ENCODE data around the gene ZC3H12A. TPM values are rescaled to one million over a fixed set of nuclear protein-coding genes. Genes with fewer than 3 reads are reported as not detected.
A peak's percentile ranks its signal among the peaks of the same experiment; 100 is the strongest.
"Not testable (repeated sequence)": the region's sequence is repeated elsewhere in the genome, so short reads cannot be mapped to it uniquely, and the experiment has no call there.

Gene ZC3H12A
- total and polyA plus RNA-seq, 2 donors: 7.9 to 11.7 TPM

DNA sequence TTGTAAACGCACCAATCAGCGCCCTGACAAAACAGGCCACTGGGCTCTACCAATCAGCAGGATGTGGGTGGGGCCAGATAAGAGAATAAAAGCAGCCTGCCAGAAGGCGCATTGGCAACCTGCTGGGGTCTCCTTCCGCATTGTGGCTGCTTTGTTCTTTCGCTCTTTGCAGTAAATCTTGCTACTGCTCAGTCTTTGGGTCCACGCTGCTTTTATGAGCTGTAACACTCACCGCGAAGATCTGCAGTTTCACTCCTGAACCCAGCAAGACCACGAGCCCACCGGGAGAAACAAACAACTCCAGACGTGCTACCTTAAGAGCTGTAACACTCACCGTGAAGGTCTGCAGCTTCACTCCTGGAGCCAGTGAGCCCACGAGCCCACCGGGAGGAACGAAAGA is 44.5 kb downstream of the ZC3H12A start:
- 62% methylated on average over 15 of the region's 15 CpGs for WGBS
- H3K4me1 ChIP-seq (ENCODE audit: control insufficient read depth in 2 of 2, insufficient read depth in 2 of 2, low read length in 2 of 2); H3K27me3 ChIP-seq (ENCODE audit: control insufficient read depth in 2 of 2, insufficient read depth in 1 of 2, low read length in 1 of 2); H3K9me3 ChIP-seq (ENCODE audit: control insufficient read depth in 2 of 2, insufficient read depth in 1 of 2, low read length in 1 of 2); H3K36me3 ChIP-seq (ENCODE audit: control insufficient read depth in 2 of 2, insufficient read depth in 2 of 2, low read length in 1 of 2): not testable (repeated sequence)
- Histone ChIP-seq H3K4me3 (ENCODE audit: low read length in 2 of 2) (peak overlapping the region; percentile 23 to 27), H3K27ac (ENCODE audit: low read depth in 1 of 2, low read length in 1 of 2) (peak overlapping the region in 1 of 2 donors; percentile 65)
- DNase-seq (ENCODE audit: low read depth in 6 of 9, low spot score in 9 of 9): peak in 3 of 9 donors; percentile 19 to 59 (median 32)

DNA sequence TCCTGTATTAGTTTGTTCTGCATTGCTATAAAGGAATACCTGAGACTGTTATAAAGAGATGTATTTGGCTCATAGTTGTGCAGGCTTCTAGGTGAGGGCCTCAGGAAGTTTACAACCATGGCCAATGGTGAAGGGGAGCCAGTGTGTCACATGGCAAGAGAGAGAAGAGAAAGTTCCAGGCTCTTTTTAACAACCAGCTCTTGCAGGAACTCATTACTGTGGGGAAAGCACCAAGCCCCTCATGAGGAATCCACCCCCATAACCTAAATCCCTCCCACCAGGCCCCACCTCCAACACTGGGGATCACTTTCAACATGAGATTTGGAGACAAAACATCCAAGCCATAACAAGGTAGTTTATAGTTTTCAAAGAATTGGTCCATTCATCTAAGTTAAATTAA is 45.2 kb downstream of the ZC3H12A start:
- no peaks in the 10 kb centered on the region for H3K9me3 ChIP-seq (ENCODE audit: control insufficient read depth in 2 of 2, insufficient read depth in 1 of 2, low read length in 1 of 2)
- no peak overlapping the region for H3K27ac ChIP-seq (ENCODE audit: low read depth in 1 of 2, low read length in 1 of 2)
- H3K4me3 ChIP-seq (ENCODE audit: low read length in 2 of 2): peak overlapping the region; percentile 23 to 27
- peak in 4 of 9 donors; percentile 16 to 46 (median 26) for DNase-seq (ENCODE audit: low read depth in 6 of 9, low spot score in 9 of 9)
- H3K36me3 ChIP-seq (ENCODE audit: control insufficient read depth in 2 of 2, insufficient read depth in 2 of 2, low read length in 1 of 2): no peaks in the 10 kb centered on the region
- peaks cover 4 to 6% of the 10 kb centered on the region in 2 donors for H3K4me1 ChIP-seq (ENCODE audit: control insufficient read depth in 2 of 2, insufficient read depth in 2 of 2, low read length in 2 of 2)
- H3K27me3 ChIP-seq (ENCODE audit: control insufficient read depth in 2 of 2, insufficient read depth in 1 of 2, low read length in 1 of 2): no peaks in the 10 kb centered on the region

DNA sequence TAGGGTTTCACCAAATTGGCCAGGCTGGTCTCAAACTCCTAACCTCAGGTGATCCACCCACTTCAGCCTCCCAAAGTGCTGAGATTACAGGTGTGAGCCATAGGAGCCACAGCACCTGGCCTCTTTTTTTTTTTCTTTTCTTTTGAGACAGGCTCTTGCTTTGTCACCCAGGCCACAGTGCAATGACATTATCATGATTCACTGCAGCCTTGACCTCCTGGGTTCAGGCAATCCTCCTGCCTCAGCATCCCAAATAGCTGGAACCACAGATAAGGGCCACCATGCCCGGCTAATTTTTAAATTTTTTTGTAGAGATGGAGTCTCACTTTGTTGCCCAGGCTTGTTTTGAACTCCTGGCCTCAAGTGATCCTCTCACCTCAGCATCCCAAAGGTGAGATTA is 55.5 kb downstream of the ZC3H12A start:
- not testable (repeated sequence) for H3K27me3 ChIP-seq (ENCODE audit: control insufficient read depth in 2 of 2, insufficient read depth in 1 of 2, low read length in 1 of 2); H3K27ac ChIP-seq (ENCODE audit: low read depth in 1 of 2, low read length in 1 of 2); H3K4me1 ChIP-seq (ENCODE audit: control insufficient read depth in 2 of 2, insufficient read depth in 2 of 2, low read length in 2 of 2); DNase-seq (ENCODE audit: low read depth in 6 of 9, low spot score in 9 of 9); H3K4me3 ChIP-seq (ENCODE audit: low read length in 2 of 2); H3K36me3 ChIP-seq (ENCODE audit: control insufficient read depth in 2 of 2, insufficient read depth in 2 of 2, low read length in 1 of 2); H3K9me3 ChIP-seq (ENCODE audit: control insufficient read depth in 2 of 2, insufficient read depth in 1 of 2, low read length in 1 of 2)
- 100% methylated on average over 1 of the region's 1 CpG for WGBS

GRCh38 chr1:37532418-37533156 is 58.2 kb downstream of the ZC3H12A start:
- not testable (repeated sequence) for H3K27ac ChIP-seq (ENCODE audit: low read depth in 1 of 2, low read length in 1 of 2); H3K9me3 ChIP-seq (ENCODE audit: control insufficient read depth in 2 of 2, insufficient read depth in 1 of 2, low read length in 1 of 2); H3K27me3 ChIP-seq (ENCODE audit: control insufficient read depth in 2 of 2, insufficient read depth in 1 of 2, low read length in 1 of 2); H3K4me1 ChIP-seq (ENCODE audit: control insufficient read depth in 2 of 2, insufficient read depth in 2 of 2, low read length in 2 of 2); DNase-seq (ENCODE audit: low read depth in 6 of 9, low spot score in 9 of 9); H3K4me3 ChIP-seq (ENCODE audit: low read length in 2 of 2)
- H3K36me3 ChIP-seq (ENCODE audit: control insufficient read depth in 2 of 2, insufficient read depth in 2 of 2, low read length in 1 of 2): peaks cover 11 to 16% of the 10 kb centered on the region in 2 donors
- WGBS: 98% methylated on average over 4 of the region's 4 CpGs

- Histone ChIP-seq H3K9me3 (ENCODE audit: control insufficient read depth in 2 of 2, insufficient read depth in 1 of 2, low read length in 1 of 2) (no peaks in the 10 kb centered on the region), H3K4me1 (ENCODE audit: control insufficient read depth in 2 of 2, insufficient read depth in 2 of 2, low read length in 2 of 2) (no peaks in the 10 kb centered on the region), H3K36me3 (ENCODE audit: control insufficient read depth in 2 of 2, insufficient read depth in 2 of 2, low read length in 1 of 2) (peaks cover 18 to 22% of the 10 kb centered on the region in 2 donors), H3K27ac (ENCODE audit: low read depth in 1 of 2, low read length in 1 of 2) (no peak overlapping the region), H3K27me3 (ENCODE audit: control insufficient read depth in 2 of 2, insufficient read depth in 1 of 2, low read length in 1 of 2) (no peaks in the 10 kb centered on the region), H3K4me3 (ENCODE audit: low read length in 2 of 2) (no peak overlapping the region)
- 97% methylated on average over 4 of the region's 4 CpGs for WGBS
- no peak for DNase-seq (ENCODE audit: low read depth in 6 of 9, low spot score in 9 of 9)
Observed at GRCh38 chr1:37533317-37534093, 59.1 kb downstream of the ZC3H12A start.

Other genes starting within 250 kb of the ZC3H12A start
- 57.4 TPM for gene MEAF6, start 40.2 kb downstream of the ZC3H12A start, total RNA-seq
- 107 TPM for gene MEAF6, start 40.2 kb downstream of the ZC3H12A start, polyA plus RNA-seq
- 9.1 TPM for gene SNIP1, start 79.7 kb downstream of the ZC3H12A start, total RNA-seq
- 9.9 TPM for gene SNIP1, start 79.7 kb downstream of the ZC3H12A start, polyA plus RNA-seq
- gene DNALI1, start 82.4 kb downstream of the ZC3H12A start, total RNA-seq: 1.3 TPM
- 2.1 TPM for gene DNALI1, start 82.4 kb downstream of the ZC3H12A start, polyA plus RNA-seq
- 73.8 TPM for gene GNL2, start 121.4 kb downstream of the ZC3H12A start, total RNA-seq
- gene GNL2, start 121.4 kb downstream of the ZC3H12A start, polyA plus RNA-seq: 56.6 TPM
- not detected for gene RSPO1, start 160.3 kb downstream of the ZC3H12A start, total RNA-seq
- gene RSPO1, start 160.3 kb downstream of the ZC3H12A start, polyA plus RNA-seq: 0.02 TPM
- gene CDCA8, start 217.9 kb downstream of the ZC3H12A start, total RNA-seq: 12.6 TPM
- gene CDCA8, start 217.9 kb downstream of the ZC3H12A start, polyA plus RNA-seq: 5.8 TPM